AML-193 (cell line): ENCODE data around the gene DUOX2.
"Not testable (repeated sequence)": the region's sequence is repeated elsewhere in the genome, so short reads cannot be mapped to it uniquely, and the experiment has no call there.

Source experiments
- DNase-seq, 2 experiments: peaks; one replicate each; lab custom pipeline; 2025; lab: John Stamatoyannopoulos, UW

Gene DUOX2

GRCh38 chr15:45100884-45101625 lies 12.9 kb downstream of the DUOX2 start:
- DNase-seq = no peak

DNA sequence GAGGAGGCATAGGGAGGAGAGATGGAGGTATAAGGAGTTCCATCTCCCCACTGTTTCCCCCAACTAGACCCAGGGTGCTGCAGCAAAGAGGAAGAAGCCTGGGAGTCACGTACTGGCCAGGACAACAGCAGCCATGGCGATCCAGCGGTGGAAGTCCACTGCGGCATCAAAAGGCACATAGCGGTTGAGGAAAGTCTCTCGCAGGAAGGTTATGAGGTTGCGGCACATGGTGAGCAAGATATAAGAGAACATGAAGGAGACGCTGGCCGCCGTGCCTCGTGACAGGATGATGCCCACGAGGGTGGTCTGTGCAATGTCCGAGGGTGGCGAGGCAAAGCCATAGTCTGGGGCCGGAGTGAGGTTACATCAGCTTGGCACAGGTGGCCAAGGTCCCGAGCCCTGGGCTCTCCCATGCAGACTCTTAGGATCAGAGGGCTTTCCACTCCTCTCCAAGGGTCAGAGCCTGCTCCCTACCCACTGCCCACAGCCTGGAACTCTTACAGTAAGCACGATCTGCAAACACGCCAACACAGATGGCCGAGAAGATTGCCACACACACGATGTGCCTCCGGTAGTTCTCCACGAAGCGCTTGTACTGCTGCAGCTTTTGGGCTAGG lies 14.3 kb downstream of the DUOX2 start:
- no peak for DNase-seq

GRCh38 chr15:45097466-45097865 lies 16.5 kb downstream of the DUOX2 start:
- DNase-seq = no peak

GRCh38 chr15:45095661-45096060 lies 18.3 kb downstream of the DUOX2 start:
- DNase-seq = no peak

- DNase-seq = no peak
Measured at GRCh38 chr15:45094358-45094730, 19.6 kb downstream of the DUOX2 start.

GRCh38 chr15:45093622-45094357 lies 20.2 kb downstream of the DUOX2 start:
- no peak for DNase-seq

DNA sequence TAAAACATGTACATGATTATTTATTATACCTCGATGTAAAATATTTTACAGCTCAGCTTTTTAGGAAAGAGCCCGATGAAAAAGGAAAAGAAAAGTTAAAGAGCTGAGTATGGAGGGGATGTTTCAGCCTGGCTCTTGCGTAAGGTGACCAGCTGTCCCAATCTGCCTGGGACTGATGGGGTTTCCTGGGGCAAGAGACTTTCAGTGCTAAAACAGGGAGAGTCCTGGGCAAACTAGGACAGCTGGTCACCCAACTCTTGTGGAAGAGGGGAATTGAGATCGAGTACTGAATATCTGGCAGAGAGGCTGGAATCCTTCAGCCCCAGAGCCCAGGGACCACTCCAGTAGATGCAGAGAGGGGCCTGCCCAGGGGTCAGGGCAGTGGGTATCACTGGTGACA lies 21.0 kb downstream of the DUOX2 start:
- no peak for DNase-seq

DNA sequence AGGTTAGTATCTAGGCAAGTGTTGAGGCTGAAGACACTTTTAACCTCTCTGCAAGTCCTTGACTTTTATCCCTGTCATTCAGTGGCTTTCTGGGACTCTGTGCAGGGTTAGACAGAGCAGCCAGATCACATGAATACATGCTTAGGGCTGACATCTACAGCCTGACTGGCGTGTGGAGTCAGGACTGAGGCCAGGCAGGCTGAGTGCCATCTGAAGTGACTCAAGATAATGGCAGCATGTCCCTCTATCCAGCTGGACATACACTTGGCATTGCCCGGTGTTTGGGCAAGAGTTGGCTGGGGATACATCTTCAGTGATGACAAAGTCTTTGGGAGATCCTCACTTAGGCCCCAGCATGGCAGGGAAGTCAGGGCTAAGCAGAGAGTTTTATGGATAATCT lies 22.4 kb downstream of the DUOX2 start:
- no peak for DNase-seq

GRCh38 chr15:45091161-45091560 lies 22.8 kb downstream of the DUOX2 start:
- no peak for DNase-seq

- DNase-seq = no peak
Measured at GRCh38 chr15:45089712-45090373, 24.1 kb downstream of the DUOX2 start.

DNA sequence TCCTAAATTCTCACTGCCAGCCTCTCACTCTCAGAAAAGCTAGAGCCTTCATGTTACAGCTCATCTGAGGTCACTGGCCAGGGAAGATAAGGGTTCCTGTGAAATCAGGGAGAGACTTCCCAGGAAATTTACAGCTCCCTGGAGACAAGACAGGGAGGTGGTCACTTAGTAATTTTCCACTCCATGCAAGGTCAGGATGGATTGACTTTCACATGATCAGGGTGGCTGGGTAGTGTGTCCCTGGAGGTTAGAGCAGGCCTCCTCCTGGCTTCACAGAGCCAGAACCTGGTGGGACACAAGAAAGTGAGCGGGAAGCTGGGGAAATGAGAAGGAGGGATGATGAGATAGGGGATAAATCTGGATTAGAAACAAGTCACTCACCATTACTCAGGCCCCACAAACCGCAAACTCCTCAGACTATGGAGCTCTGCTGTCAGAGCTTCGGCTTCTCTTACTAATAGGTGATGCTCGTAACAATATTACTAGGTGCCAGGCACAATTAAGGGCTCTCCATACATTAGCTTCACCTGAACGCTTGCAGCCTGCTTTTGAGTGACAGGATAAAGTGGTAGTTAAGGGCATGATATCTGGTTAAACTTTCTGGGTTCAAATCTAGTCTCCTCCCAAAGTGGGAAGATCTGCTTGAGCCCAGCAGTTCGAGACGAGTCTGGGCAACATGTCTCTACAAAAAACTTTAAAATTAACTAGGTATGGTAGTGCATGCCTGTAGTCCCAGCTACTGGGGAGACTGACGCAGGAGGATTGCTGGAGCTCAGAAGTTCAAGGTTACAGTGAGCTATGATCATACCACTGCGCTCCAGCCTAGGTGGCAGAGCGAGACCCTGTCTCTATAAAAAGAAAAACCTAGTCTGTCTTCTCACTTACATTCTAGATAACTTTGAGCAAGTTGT lies 24.9 kb downstream of the DUOX2 start:
- no peak for DNase-seq

DNA sequence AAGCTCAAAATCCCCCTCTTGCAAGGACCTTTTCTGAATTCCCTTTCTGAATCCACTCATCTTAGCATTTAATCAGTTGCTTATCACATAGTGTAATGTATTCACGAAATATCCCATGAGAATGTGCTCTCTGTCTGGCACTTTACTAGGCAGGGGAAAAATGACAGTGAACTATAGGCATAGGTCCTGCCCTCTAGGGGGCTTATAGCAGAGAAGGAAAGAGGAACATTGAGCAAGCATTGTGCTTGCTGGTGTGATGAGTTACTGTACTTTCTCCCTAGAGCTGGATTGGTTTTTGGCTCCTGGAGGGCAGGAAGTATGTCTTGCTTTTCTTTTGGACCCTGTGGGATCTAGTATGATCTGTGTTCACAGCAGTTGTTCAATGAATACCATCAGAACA lies 26.5 kb downstream of the DUOX2 start:
- DNase-seq = no peak

GRCh38 chr15:45084163-45084562 lies 29.8 kb downstream of the DUOX2 start:
- DNase-seq = no peak

DNA sequence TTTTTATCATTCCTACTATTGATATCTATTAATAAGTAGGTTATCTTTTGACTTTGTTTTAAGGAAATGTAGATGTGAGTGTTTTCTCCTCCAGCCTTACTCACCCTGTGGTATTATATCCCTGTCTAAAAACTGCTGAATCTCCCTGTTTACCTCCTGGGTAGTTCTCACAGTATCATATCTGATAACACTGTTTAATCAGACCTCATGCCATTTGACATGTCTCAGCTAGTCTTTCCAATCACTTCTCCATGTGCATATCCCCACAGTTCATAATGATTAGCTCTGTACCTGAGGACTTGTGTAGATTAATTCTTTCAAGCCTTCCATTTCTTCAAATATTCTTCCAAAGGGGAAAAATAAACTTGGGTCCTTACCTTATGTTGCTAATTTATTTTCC lies 30.7 kb downstream of the DUOX2 start:
- DNase-seq = no peak

- DNase-seq = not testable (repeated sequence)
Measured at GRCh38 chr15:45082412-45082811, 31.6 kb downstream of the DUOX2 start.

DNA sequence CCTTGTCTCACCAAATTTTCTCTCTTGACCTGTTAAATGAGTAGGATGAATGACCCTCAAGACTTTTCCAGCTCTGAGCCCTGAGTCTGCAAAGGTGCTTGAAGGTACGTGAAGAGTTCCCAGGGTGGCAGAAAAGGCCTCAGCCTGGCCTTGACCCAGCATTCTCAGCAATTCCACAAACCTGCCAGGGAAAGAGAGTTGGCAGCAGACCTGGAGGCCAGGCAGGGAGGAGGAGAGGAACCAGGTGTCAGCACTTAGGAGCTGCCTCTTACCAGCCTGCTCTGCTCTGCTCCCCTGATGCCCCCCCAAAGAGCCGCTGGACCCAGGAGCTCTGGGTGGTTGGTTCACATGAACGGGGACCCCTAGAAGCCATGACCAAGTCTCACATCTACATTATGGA lies 33.4 kb downstream of the DUOX2 start:
- DNase-seq = not testable (repeated sequence)

- DNase-seq = not testable (repeated sequence)
Measured at GRCh38 chr15:45079628-45080246, 34.2 kb downstream of the DUOX2 start.

DNA sequence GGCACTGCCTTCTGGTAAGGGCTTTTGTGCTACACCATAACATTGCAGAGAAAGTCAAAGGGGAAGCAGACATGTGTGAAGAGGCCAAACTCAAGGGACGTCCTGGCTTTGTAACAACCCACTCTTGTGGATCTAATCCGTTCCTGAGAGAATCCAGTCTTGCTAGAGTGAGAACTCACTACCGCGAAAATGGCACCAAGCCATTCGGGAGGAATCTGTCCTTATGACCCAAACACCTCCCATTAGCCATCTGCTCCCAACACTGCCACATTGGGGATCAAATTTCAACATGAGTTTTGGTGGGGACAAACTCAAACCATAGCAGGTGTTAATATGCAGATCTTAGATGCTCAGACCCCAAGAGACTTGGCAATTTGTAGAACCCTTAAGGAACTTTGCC lies 34.8 kb downstream of the DUOX2 start:
- DNase-seq = not testable (repeated sequence)

DNA sequence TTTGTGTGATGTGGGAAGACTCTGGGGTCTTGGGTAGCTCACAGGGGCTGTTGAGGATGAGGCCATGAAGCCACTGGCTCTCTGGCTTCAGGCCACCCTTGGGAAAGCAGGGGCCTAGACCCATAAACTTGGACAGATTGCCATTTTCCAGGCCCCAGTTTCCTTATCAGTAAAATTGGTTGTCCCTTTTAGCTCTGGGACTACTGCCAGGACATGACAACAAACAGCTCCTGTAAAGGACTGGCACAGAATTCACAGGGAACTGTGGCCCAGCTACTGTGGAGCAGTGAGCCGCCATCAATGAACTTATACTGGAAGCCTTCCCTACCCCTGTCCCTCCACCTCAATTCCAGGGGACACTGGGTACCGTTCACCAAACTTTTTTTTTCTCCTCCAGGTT lies 36.6 kb downstream of the DUOX2 start:
- DNase-seq = not testable (repeated sequence)

DNA sequence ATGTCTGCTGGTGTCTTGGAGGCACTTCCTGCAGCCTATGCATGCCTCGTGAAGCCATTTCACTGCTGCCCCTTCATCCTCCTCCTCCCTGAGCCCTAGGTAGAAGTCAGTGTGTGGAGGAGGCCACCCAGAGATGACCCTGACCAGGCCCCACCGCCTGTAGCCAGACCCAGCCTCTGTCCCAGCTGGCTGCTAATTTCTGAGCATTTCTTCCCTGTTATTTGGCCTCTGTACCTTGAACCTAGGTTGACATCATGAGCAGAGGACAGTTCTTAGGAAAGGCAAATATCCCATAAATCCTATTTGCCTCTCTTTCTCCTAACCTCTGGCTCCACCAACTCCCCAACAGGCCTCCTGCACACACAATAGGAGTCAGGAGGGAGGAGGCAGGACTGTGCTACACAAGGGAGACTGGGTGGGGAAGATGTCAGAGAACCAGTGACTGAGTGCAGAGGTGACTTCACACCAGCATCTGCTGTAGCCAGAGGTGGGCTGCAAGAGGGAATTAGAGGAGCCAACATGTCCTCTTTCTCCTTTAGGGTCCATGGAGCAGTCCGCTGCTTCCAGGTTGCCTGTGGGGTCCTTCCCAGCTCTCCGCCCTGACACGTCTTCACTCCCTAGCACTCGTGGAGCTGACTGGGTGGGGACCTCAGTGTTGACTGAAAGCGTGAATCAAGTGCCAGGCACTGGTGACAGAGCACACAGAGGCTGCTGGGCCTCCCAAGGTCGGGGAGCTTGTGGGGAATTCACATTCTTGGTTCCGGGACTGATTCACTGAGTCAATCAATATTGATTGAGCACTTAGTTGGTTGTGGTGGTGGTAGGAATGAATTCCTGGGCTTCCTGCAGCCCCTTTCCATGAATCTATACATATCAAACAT lies 38.3 kb downstream of the DUOX2 start:
- not testable (repeated sequence) for DNase-seq
